H9 (cell line): Measurements from ENCODE around the gene PRCD. TPM values are rescaled to one million over a fixed set of nuclear protein-coding genes. Genes with fewer than 3 reads are reported as not detected.

Source experiments
- DNase-seq: peaks from one replicate; pipeline ENCODE4 v3.0.0-alpha.2; 2017
- H2AFZ ChIP-seq: one replicate; pipeline ENCODE4 v1.6.1; 2013; ENCODE audit warnings: mild to moderate bottlenecking, low read length, control low read depth, moderate library complexity
- H2AK5ac ChIP-seq: 2 replicates; pipeline ENCODE4 v1.6.1; 2013; ENCODE audit warnings: low read length, control low read depth, mixed read lengths; ENCODE audit not compliant: insufficient read length
- H2BK120ac ChIP-seq: one replicate; pipeline ENCODE4 v1.6.1; 2013; ENCODE audit warnings: low read depth, mild to moderate bottlenecking, low read length, control low read depth, inconsistent platforms; ENCODE audit not compliant: poor library complexity, severe bottlenecking
- H2BK12ac ChIP-seq: 2 replicates; pipeline ENCODE4 v1.6.1; 2013; ENCODE audit warnings: low read length, control low read depth, mixed read lengths, low read depth; ENCODE audit not compliant: insufficient read length
- H2BK15ac ChIP-seq: 2 replicates; pipeline ENCODE4 v1.6.1; 2013; ENCODE audit warnings: low read depth, low read length, control low read depth
- H2BK20ac ChIP-seq: one replicate; pipeline ENCODE4 v1.6.1; 2013; ENCODE audit warnings: low read depth, mild to moderate bottlenecking, low read length, control low read depth, inconsistent platforms; ENCODE audit not compliant: poor library complexity, severe bottlenecking
- H2BK5ac ChIP-seq: 2 replicates; pipeline ENCODE4 v1.6.1; 2013; ENCODE audit warnings: low read length, control low read depth, mixed read lengths; ENCODE audit not compliant: insufficient read length
- H3K14ac ChIP-seq: 2 replicates; pipeline ENCODE4 v1.6.1; 2013; ENCODE audit warnings: low read length, control low read depth; ENCODE audit not compliant: insufficient read depth
- H3K18ac ChIP-seq: 2 replicates; pipeline ENCODE4 v1.6.1; 2013; ENCODE audit warnings: low read depth, mild to moderate bottlenecking, mixed read lengths, low read length, control low read depth; ENCODE audit not compliant: insufficient read length
- H3K23ac ChIP-seq: 2 replicates; pipeline ENCODE4 v1.6.1; 2013; ENCODE audit warnings: low read length, control low read depth, mixed read lengths, low read depth; ENCODE audit not compliant: insufficient read length
- H3K23me2 ChIP-seq: 2 replicates; pipeline ENCODE4 v1.6.1; 2013; ENCODE audit warnings: low read depth, mild to moderate bottlenecking, mixed read lengths, low read length, control low read depth; ENCODE audit not compliant: insufficient read length, poor library complexity, severe bottlenecking
- H3K27ac ChIP-seq: 2 replicates; pipeline ENCODE4 v1.5.1; 2013; ENCODE audit warnings: low read length, control low read depth, mixed read lengths, low read depth; ENCODE audit not compliant: insufficient read length
- H3K27me3 ChIP-seq: 2 replicates; pipeline ENCODE4 v1.6.1; 2013; ENCODE audit warnings: low read length, control low read depth, inconsistent platforms; ENCODE audit not compliant: insufficient read depth
- H3K4ac ChIP-seq: 2 replicates; pipeline ENCODE4 v1.6.1; 2013; ENCODE audit warnings: low read depth, mild to moderate bottlenecking, control low read depth, inconsistent platforms, low read length, moderate library complexity
- H3K4me1 ChIP-seq: 2 replicates; pipeline ENCODE4 v1.6.1; 2013; ENCODE audit warnings: low read length, control low read depth, inconsistent platforms; ENCODE audit not compliant: insufficient read depth
- H3K4me2 ChIP-seq: 2 replicates; pipeline ENCODE4 v1.6.1; 2013; ENCODE audit warnings: low read length, control low read depth, mixed read lengths; ENCODE audit not compliant: insufficient read length, insufficient read depth
- H3K56ac ChIP-seq: 2 replicates; pipeline ENCODE4 v1.6.1; 2013; ENCODE audit warnings: low read depth, mild to moderate bottlenecking, mixed read lengths, low read length, control low read depth; ENCODE audit not compliant: insufficient read length
- H3K79me1 ChIP-seq: 2 replicates; pipeline ENCODE4 v1.6.1; 2013; ENCODE audit warnings: low read depth, mild to moderate bottlenecking, moderate library complexity, low read length, control low read depth, inconsistent platforms; ENCODE audit not compliant: insufficient read depth, poor library complexity, severe bottlenecking
- H3K79me2 ChIP-seq: 2 replicates; pipeline ENCODE4 v1.6.1; 2013; ENCODE audit warnings: low read length, control low read depth, inconsistent platforms; ENCODE audit not compliant: insufficient read depth
- H3K9ac ChIP-seq: 2 replicates; pipeline ENCODE4 v1.6.1; 2013; ENCODE audit warnings: low read length, control low read depth, mixed read lengths; ENCODE audit not compliant: insufficient read length; ENCODE audit errors: extremely low read depth
- H3K9me3 ChIP-seq: one replicate; pipeline ENCODE4 v1.6.1; 2013; ENCODE audit warnings: low read depth, low read length, inconsistent platforms; ENCODE audit not compliant: control insufficient read depth
- H3T11ph ChIP-seq: one replicate; pipeline ENCODE4 v1.6.1; 2013; ENCODE audit warnings: mild to moderate bottlenecking, low read length, control low read depth, inconsistent platforms
- H4K20me1 ChIP-seq: one replicate; pipeline ENCODE4 v1.6.1; 2013; ENCODE audit not compliant: control insufficient read depth, insufficient read length, insufficient read depth
- H4K5ac ChIP-seq: 2 replicates; pipeline ENCODE4 v1.6.1; 2013; ENCODE audit warnings: low read depth, mild to moderate bottlenecking, mixed read lengths, low read length, control low read depth; ENCODE audit not compliant: insufficient read length
- H4K8ac ChIP-seq: replicated peaks from 2 replicates; pipeline ENCODE4 v1.6.1; 2013; ENCODE audit warnings: low read length, control low read depth, mixed read lengths, low read depth; ENCODE audit not compliant: insufficient read length
- H4K91ac ChIP-seq: 2 replicates; pipeline ENCODE4 v1.6.1; 2013; ENCODE audit warnings: low read depth, mild to moderate bottlenecking, moderate library complexity, mixed read lengths, low read length, control low read depth; ENCODE audit not compliant: insufficient read length
- H3K27ac Mint-ChIP-seq, 3 experiments: 2 replicates in 2 of 3; 3 replicates in 1 of 3; pipeline ENCODE4 v1.8.0; 2020 to 2021; ENCODE audit warnings: mixed read lengths in 3 of 3, mild to moderate bottlenecking in 1 of 3, moderate library complexity in 1 of 3
- H3K27me3 Mint-ChIP-seq: 2 replicates; pipeline ENCODE4 v1.8.0; 2021; ENCODE audit warnings: low read depth, mild to moderate bottlenecking, moderate library complexity, mixed read lengths
- H3K36me3 Mint-ChIP-seq, 3 experiments: 2 replicates in 2 of 3; 3 replicates in 1 of 3; pipeline ENCODE4 v1.8.0; 2020 to 2021; ENCODE audit warnings: low read depth in 3 of 3, mixed read lengths in 3 of 3; ENCODE audit not compliant: insufficient read depth in 1 of 3
- H3K4me1 Mint-ChIP-seq, 2 experiments: 2 replicates each; pipeline ENCODE4 v1.8.0; 2020; ENCODE audit warnings: mixed read lengths in 2 of 2
- H3K4me3 Mint-ChIP-seq, 2 experiments: 2 replicates in 1 of 2; 3 replicates in 1 of 2; pipeline ENCODE4 v1.8.0; 2020 to 2021; ENCODE audit warnings: mild to moderate bottlenecking in 2 of 2, mixed read lengths in 2 of 2, moderate library complexity in 1 of 2
- H3K9me3 Mint-ChIP-seq, 2 experiments: 2 replicates in 1 of 2; 3 replicates in 1 of 2; pipeline ENCODE4 v1.8.0; 2020; ENCODE audit warnings: mild to moderate bottlenecking in 2 of 2, mixed read lengths in 2 of 2, moderate library complexity in 1 of 2
- CTCF ChIP-seq: fragments of 200-600 bp; sonication (generic); conservative IDR thresholded peaks from 3 replicates; pipeline ENCODE4 v1.8.0; 2021; ENCODE audit warnings: antibody characterized with exemption, mild to moderate bottlenecking
- WGBS: extraction: QIAGEN DNeasy Blood & Tissue Kit; methylation state at CpG from one replicate; pipeline ENCODE4 v1.1.7; 2013; ENCODE audit warnings: missing lambda C conversion rate, low lambda C conversion rate, mixed read lengths; ENCODE audit not compliant: insufficient read length; ENCODE audit errors: extremely low coverage; 5-methylcytosine and 5-hydroxymethylcytosine counted together
- total RNA-seq: library from RNA; stranded (reverse); gene quantifications from 2 replicates; pipeline ENCODE4 v1.2.1, GENCODE V29; 2021

PRCD gene
- total RNA-seq, 1 experiment from 2014 or later: 0.46 TPM

GRCh38 chr17:76497979-76498875, 41.6 kb upstream of the PRCD start:
- no peak overlapping the region for H4K5ac ChIP-seq
- H2BK20ac ChIP-seq: no peak overlapping the region
- peaks cover 50 to 60% of the 10 kb centered on the region in 2 experiments for H3K4me1 Mint-ChIP-seq
- H3K79me1 ChIP-seq: no peaks in the 10 kb centered on the region
- H3T11ph ChIP-seq: no peak overlapping the region
- no peak overlapping the region for H2AFZ ChIP-seq
- H2BK120ac ChIP-seq: no peak overlapping the region
- WGBS: no CpG with 5 or more reads among the region's 31 CpGs
- peaks cover 7% of the 10 kb centered on the region for H3K27me3 Mint-ChIP-seq
- peak; percentile 80 for DNase-seq
- no peak overlapping the region for H2BK12ac ChIP-seq
- H3K27me3 ChIP-seq: no peaks in the 10 kb centered on the region
- no peaks in the 10 kb centered on the region for H3K9me3 ChIP-seq
- H3K23me2 ChIP-seq: peaks cover 9% of the 10 kb centered on the region
- H3K4me2 ChIP-seq: no peak overlapping the region
- no peak overlapping the region for H3K27ac ChIP-seq
- H2BK15ac ChIP-seq: no peak overlapping the region
- H3K79me2 ChIP-seq: no peaks in the 10 kb centered on the region
- TF ChIP-seq CTCF: no peak
- peak overlapping the region in 1 of 3 experiments; percentile 51; a peak in 2 of 7 replicates for H3K27ac Mint-ChIP-seq
- no peak overlapping the region for H2AK5ac ChIP-seq
- no peak overlapping the region for H3K56ac ChIP-seq
- no peak overlapping the region for H3K4ac ChIP-seq
- no peak overlapping the region for H4K8ac ChIP-seq
- H3K4me1 ChIP-seq: peaks cover 3% of the 10 kb centered on the region; the same call in 1 of the 2 replicates
- H3K36me3 Mint-ChIP-seq: no peaks in the 10 kb centered on the region; a peak in 2 of 7 replicates
- peak overlapping the region in 1 of 2 experiments; percentile 25; a peak in 2 of 5 replicates for H3K4me3 Mint-ChIP-seq
- H3K23ac ChIP-seq: no peak overlapping the region
- no peaks in the 10 kb centered on the region; a peak in 1 of 5 replicates for H3K9me3 Mint-ChIP-seq
- no peaks in the 10 kb centered on the region for H4K20me1 ChIP-seq
- no peak overlapping the region for H4K91ac ChIP-seq
- H3K18ac ChIP-seq: no peak overlapping the region
- H2BK5ac ChIP-seq: no peak overlapping the region
- no peak overlapping the region; the same call in 1 of the 2 replicates for H3K14ac ChIP-seq
- H3K9ac ChIP-seq: no peak overlapping the region
